ENCODE results near the gene SPOCK1.

The SPOCK1 gene

DNA sequence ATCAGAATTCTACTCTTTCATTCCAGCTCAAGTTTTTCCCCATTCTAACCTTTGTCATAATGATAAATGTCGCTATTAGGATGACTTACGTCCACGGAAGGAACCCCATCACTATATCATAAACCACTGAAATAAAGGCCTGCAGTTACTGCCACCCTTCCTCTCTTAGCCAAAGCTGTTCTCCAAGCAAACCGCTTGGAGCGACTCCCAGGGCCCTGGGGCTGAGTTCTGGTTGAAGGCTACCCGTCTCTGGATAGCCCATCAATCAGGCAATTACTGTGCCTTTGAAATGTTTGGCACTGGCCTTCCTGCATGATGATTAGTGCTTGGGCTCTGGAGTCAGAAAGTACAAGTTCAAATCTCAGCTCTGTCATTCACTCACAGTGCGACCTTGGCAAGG lies 386.0 kb downstream of the SPOCK1 start:
- H3K4me3 ChIP-seq (ENCODE audit: control insufficient read depth, low read depth, low read length): no peak overlapping the region
- no peak for DNase-seq (ENCODE audit: low read depth)
- TF ChIP-seq, protein P1, sequence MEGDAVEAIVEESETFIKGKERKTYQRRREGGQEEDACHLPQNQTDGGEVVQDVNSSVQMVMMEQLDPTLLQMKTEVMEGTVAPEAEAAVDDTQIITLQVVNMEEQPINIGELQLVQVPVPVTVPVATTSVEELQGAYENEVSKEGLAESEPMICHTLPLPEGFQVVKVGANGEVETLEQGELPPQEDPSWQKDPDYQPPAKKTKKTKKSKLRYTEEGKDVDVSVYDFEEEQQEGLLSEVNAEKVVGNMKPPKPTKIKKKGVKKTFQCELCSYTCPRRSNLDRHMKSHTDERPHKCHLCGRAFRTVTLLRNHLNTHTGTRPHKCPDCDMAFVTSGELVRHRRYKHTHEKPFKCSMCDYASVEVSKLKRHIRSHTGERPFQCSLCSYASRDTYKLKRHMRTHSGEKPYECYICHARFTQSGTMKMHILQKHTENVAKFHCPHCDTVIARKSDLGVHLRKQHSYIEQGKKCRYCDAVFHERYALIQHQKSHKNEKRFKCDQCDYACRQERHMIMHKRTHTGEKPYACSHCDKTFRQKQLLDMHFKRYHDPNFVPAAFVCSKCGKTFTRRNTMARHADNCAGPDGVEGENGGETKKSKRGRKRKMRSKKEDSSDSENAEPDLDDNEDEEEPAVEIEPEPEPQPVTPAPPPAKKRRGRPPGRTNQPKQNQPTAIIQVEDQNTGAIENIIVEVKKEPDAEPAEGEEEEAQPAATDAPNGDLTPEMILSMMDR (conservative IDR thresholded peaks at IDR 0.05; ENCODE audit: control insufficient read depth, insufficient read depth, low read depth, low read length): no peak

GRCh38 chr5:137105351-137106035 lies 393.6 kb downstream of the SPOCK1 start:
- TF ChIP-seq, protein P1 (conservative IDR thresholded peaks at IDR 0.05; ENCODE audit: control insufficient read depth, insufficient read depth, low read depth, low read length): no peak
- no peak overlapping the region for H3K4me3 ChIP-seq (ENCODE audit: control insufficient read depth, low read depth, low read length)
- no peak for DNase-seq (ENCODE audit: low read depth)

GRCh38 chr5:137101544-137101943 lies 397.6 kb downstream of the SPOCK1 start:
- peak; percentile 59 for DNase-seq (ENCODE audit: low read depth)
- TF ChIP-seq, protein P1 (conservative IDR thresholded peaks at IDR 0.05; ENCODE audit: control insufficient read depth, insufficient read depth, low read depth, low read length): no peak
- H3K4me3 ChIP-seq (ENCODE audit: control insufficient read depth, low read depth, low read length): no peak overlapping the region

DNA sequence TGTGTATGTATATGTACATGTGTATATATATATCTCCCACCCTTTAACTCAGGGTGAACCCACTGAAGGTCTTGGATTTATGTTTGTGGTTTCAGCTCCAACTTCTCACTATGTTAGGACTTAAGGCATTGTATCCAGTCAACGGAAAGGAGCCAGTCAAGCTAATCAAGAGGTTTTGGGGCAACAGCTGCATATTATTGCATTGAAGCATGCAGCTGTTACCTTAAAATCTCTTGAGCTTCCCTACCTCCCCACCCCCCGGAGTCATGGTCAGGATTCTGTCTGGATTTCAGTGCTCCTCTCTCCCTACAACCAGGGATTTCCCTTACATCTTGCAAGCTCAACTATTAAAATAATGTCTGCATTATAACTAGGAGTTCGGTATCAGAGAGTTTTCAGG lies 399.5 kb downstream of the SPOCK1 start:
- TF ChIP-seq, protein P1 (conservative IDR thresholded peaks at IDR 0.05; ENCODE audit: control insufficient read depth, insufficient read depth, low read depth, low read length): no peak
- DNase-seq (ENCODE audit: low read depth): no peak
- H3K4me3 ChIP-seq (ENCODE audit: control insufficient read depth, low read depth, low read length): no peak overlapping the region

- no peak for DNase-seq (ENCODE audit: low read depth)
- TF ChIP-seq, protein P1 (conservative IDR thresholded peaks at IDR 0.05; ENCODE audit: control insufficient read depth, insufficient read depth, low read depth, low read length): no peak
- no peak overlapping the region for H3K4me3 ChIP-seq (ENCODE audit: control insufficient read depth, low read depth, low read length)
These were observed 400.5 kb downstream of the SPOCK1 start for GRCh38 chr5:137098663-137099062.

GRCh38 chr5:137098238-137098637 lies 400.9 kb downstream of the SPOCK1 start:
- TF ChIP-seq, protein P1 (conservative IDR thresholded peaks at IDR 0.05; ENCODE audit: control insufficient read depth, insufficient read depth, low read depth, low read length): no peak
- no peak overlapping the region for H3K4me3 ChIP-seq (ENCODE audit: control insufficient read depth, low read depth, low read length)
- no peak for DNase-seq (ENCODE audit: low read depth)

All from fibroblast of mammary gland (primary cell).